ENCODE data around the gene CTNNA2. TPM values are rescaled to one million over a fixed set of nuclear protein-coding genes. Genes with fewer than 3 reads are reported as not detected.
A peak's percentile ranks its signal among the peaks of the same experiment; 100 is the strongest.

CTNNA2 gene
- total RNA-seq, 2 donors from 2014 or later: 0.37 to 0.92 TPM

GRCh38 chr2:79985571-79985970 is 472.7 kb downstream of the CTNNA2 start:
- ATAC-seq: no peak
- no peak for DNase-seq
- intact Hi-C loops (cut with DNase I, micrococcal nuclease): no loop called here

- ATAC-seq: no peak
- DNase-seq: no peak
- intact Hi-C loops (cut with DNase I, micrococcal nuclease): no loop called here
Observed at GRCh38 chr2:79993144-79993543, 480.3 kb downstream of the CTNNA2 start.

- intact Hi-C loops (cut with DNase I, micrococcal nuclease): no loop called here
- DNase-seq (no peak), ATAC-seq (peak; percentile 42)
Observed at GRCh38 chr2:79994161-79994560, 481.3 kb downstream of the CTNNA2 start.

- ATAC-seq (no peak), DNase-seq (no peak)
- intact Hi-C loops (cut with DNase I, micrococcal nuclease): no loop called here
Observed at GRCh38 chr2:79994965-79995364, 482.1 kb downstream of the CTNNA2 start.

- intact Hi-C loops (cut with DNase I, micrococcal nuclease): no loop called here
- ATAC-seq (no peak), DNase-seq (no peak)
Observed at GRCh38 chr2:79996709-79997108, 483.9 kb downstream of the CTNNA2 start.

GRCh38 chr2:80001701-80002101 is 488.9 kb downstream of the CTNNA2 start:
- ATAC-seq: no peak
- intact Hi-C loops (cut with DNase I, micrococcal nuclease): no loop called here
- DNase-seq: no peak

- no peak for ATAC-seq
- DNase-seq: no peak
- intact Hi-C loops (cut with DNase I, micrococcal nuclease): no loop called here
Observed at GRCh38 chr2:80002112-80002511, 489.3 kb downstream of the CTNNA2 start.

GRCh38 chr2:80002568-80003157 is 489.8 kb downstream of the CTNNA2 start:
- intact Hi-C loops (cut with DNase I, micrococcal nuclease): no loop called here
- no peak for DNase-seq
- no peak for ATAC-seq

- ATAC-seq: no peak
- intact Hi-C loops (cut with DNase I, micrococcal nuclease): no loop called here
- DNase-seq: no peak
Observed at GRCh38 chr2:80007777-80008503, 495.1 kb downstream of the CTNNA2 start.

GRCh38 chr2:80008596-80008995 is 495.7 kb downstream of the CTNNA2 start:
- no peak for ATAC-seq
- DNase-seq: no peak
- intact Hi-C loops (cut with DNase I, micrococcal nuclease): no loop called here

- intact Hi-C loops (cut with DNase I, micrococcal nuclease): no loop called here
Observed at GRCh38 chr2:80009211-80009610, 496.4 kb downstream of the CTNNA2 start.

GRCh38 chr2:80012061-80012460 is 499.2 kb downstream of the CTNNA2 start:
- DNase-seq (no peak), ATAC-seq (no peak)
- intact Hi-C loops (cut with DNase I, micrococcal nuclease): no loop called here

More at GRCh38 chr2:80009211-80009610, 496.4 kb downstream of the CTNNA2 start:
- ATAC-seq (no peak), DNase-seq (no peak)

GRCh38 chr2:80014637-80015036 is 501.8 kb downstream of the CTNNA2 start:
- intact Hi-C loops (cut with DNase I, micrococcal nuclease): no loop called here
- DNase-seq: no peak
- no peak for ATAC-seq

GRCh38 chr2:80016171-80016570 is 503.3 kb downstream of the CTNNA2 start:
- DNase-seq (no peak), ATAC-seq (no peak)
- intact Hi-C loops (cut with DNase I, micrococcal nuclease): no loop called here

- no peak for ATAC-seq
- no peak for DNase-seq
- intact Hi-C loops (cut with DNase I, micrococcal nuclease): no loop called here
Observed at GRCh38 chr2:80019571-80020460, 507.0 kb downstream of the CTNNA2 start.

GRCh38 chr2:80022018-80022417 is 509.2 kb downstream of the CTNNA2 start:
- DNase-seq (no peak), ATAC-seq (no peak)
- intact Hi-C loops (cut with DNase I, micrococcal nuclease): no loop called here

- intact Hi-C loops (cut with DNase I, micrococcal nuclease): no loop called here
- no peak for DNase-seq
- ATAC-seq: no peak
Observed at GRCh38 chr2:80026040-80026729, 513.3 kb downstream of the CTNNA2 start.

GRCh38 chr2:80028051-80028450 is 515.2 kb downstream of the CTNNA2 start:
- intact Hi-C loops (cut with DNase I, micrococcal nuclease): no loop called here
- DNase-seq (no peak), ATAC-seq (no peak)

- peak; percentile 60 for ATAC-seq
- intact Hi-C loops (cut with DNase I, micrococcal nuclease): no loop called here
Observed at GRCh38 chr2:80028584-80028983, 515.7 kb downstream of the CTNNA2 start.

More at GRCh38 chr2:80028584-80028983, 515.7 kb downstream of the CTNNA2 start:
- DNase-seq: peak; percentile 33 to 35

Data from left colon (tissue), 2 donors.